GM21526 (cell line): ENCODE measurements around the gene OGFR.

ENCODE experiments used
- ATAC-seq: cut with Tn5 transposase; IDR thresholded peaks from one replicate; pipeline ENCODE4 v1.9.1; 2021; ENCODE audit warnings: moderate library complexity; ENCODE audit not compliant: unreplicated experiment, low FRiP score

OGFR gene, protein sequence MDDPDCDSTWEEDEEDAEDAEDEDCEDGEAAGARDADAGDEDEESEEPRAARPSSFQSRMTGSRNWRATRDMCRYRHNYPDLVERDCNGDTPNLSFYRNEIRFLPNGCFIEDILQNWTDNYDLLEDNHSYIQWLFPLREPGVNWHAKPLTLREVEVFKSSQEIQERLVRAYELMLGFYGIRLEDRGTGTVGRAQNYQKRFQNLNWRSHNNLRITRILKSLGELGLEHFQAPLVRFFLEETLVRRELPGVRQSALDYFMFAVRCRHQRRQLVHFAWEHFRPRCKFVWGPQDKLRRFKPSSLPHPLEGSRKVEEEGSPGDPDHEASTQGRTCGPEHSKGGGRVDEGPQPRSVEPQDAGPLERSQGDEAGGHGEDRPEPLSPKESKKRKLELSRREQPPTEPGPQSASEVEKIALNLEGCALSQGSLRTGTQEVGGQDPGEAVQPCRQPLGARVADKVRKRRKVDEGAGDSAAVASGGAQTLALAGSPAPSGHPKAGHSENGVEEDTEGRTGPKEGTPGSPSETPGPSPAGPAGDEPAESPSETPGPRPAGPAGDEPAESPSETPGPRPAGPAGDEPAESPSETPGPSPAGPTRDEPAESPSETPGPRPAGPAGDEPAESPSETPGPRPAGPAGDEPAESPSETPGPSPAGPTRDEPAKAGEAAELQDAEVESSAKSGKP

DNA sequence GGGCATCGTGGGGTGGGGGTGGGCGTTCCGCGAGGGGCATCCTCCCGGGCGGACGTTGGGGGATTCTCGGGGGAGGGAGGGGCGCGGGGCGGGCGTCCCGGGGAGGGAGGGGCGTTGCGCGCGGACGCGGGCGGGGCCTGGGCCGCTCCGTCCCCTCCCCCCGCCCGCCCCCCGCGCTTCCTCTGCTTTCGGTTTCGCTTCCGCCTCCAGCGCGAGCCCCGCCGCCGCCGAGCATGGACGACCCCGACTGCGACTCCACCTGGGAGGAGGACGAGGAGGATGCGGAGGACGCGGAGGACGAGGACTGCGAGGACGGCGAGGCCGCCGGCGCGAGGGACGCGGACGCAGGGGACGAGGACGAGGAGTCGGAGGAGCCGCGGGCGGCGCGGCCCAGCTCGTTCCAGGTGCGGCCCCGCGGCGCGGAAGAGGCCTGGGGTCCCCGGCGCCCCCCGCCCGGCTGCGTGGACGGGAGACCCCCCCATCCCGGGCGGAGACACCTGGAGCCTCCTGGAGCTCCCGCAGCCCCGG, at the start of gene OGFR:
OGFR (plus strand) TSS at position 209 of the 528 bp plus-strand sequence; CDS start at position 234, 25 bp downstream.
- ATAC-seq: no peak

DNA sequence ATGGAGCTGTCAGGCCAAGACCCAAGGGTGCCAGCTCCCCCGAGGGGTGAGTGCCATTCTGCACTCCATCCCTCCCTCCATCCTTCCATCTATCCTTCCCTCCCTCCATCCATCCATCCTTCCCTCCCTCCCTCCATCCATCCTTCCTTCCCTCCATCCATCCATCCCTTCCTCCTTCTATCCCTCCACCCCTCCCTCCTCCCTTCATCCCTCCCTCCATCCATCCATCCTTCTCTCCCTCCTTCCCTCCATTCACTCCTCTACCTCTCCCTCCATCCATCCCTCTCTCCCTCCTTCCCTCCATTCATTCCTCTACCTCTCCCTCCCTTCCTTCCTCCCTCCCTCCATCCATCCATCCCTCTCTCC, 49.7 kb upstream of the OGFR start:
- ATAC-seq: no peak

DNA sequence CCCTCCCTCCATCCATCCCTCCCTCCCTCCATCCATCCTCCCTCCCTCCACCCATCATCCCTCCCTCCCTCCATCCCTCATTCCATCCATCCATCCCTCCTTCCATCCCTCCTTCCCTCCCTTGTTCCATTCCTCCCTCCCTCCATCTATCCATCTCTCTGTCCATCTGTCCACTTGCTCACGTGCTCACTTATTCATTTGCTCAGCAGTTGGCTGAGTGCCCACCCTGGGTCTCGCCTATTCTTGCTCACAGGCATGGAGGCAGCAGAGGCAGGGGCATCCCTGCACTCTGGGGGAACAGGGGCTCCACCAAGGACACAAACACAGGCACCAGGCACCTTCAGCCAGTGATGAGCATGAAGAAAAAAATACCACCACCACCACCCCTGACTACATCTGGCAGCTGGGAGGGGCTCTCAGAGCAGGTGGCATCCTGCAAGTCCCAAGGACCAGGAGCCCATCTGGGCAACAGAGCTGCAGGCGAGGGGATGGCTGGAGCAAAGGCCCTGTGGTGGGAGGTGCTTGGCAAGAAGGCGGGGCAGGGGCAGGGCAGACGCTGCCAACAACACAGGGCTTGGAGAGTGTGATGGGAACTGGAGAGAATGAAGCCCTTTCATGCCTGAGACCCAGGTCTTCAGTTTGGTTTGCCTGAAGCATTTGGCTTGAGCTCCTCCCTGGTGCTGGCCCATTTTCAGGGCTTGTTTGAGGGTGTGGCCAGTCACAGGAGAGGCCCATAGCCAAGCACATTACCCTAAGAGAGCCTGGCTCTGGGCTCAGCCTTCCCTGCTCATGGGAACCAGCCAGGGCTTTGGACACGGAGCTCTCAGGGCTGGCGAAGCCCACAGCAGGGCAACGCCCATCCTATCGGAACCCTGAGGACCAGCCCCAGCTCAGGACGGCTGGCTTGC, 48.6 kb upstream of the OGFR start:
- no peak for ATAC-seq

DNA sequence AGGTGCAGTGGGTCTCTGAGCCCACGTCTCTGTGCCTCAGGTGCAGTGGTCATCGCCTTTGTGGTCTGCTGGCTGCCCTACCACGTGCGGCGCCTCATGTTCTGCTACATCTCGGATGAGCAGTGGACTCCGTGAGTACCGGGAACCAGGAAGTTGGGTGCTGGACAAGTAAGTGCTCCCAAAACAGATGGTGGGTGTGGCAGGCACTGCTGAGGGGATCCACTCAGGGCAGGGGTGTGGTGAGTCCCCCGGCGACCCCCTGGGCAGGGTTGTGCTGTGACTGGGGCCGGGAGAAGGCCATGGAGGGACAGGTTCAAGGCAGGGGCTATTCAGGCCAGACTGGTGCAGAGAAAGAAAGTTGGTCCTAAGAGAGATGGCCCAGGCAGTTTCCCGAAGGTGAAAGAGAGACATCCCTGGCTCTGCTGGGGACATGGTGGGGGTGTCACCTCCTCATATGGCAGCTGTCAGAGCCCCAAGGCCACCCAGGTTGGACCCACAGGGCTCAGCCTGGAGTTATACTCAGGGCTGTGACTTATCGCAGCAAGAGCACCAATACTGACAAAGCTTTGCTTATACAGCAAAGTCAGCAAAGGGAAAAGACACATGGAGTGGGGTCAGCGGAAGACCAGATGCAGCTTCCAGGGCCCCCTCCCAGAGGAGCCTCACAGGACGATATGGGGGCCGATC, 46.3 kb upstream of the OGFR start:
- no peak for ATAC-seq

DNA sequence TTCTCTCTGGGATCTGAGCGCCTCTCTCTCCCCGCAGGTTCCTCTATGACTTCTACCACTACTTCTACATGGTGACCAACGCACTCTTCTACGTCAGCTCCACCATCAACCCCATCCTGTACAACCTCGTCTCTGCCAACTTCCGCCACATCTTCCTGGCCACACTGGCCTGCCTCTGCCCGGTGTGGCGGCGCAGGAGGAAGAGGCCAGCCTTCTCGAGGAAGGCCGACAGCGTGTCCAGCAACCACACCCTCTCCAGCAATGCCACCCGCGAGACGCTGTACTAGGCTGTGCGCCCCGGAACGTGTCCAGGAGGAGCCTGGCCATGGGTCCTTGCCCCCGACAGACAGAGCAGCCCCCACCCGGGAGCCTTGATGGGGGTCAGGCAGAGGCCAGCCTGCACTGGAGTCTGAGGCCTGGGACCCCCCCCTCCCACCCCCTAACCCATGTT, 44.6 kb upstream of the OGFR start:
- no peak for ATAC-seq

DNA sequence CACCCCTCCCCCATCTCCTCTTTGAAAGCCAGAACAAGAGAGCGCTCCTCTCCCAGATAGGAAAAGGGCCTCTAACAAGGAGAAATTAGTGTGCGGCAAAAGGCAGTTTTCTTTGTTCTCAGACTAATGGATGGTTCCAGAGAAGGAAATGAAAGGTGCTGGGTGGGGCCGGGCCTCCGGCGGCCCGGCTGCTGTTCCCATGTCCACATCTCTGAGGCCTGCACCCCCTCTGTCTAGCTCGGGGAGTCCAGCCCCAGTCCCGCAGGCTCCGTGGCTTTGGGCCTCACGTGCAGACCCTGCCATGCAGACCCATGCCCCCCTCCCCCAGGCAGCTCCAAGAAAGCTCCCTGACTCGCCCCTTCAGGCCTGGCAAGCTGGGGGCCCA, 44.2 kb upstream of the OGFR start:
- ATAC-seq: no peak

DNA sequence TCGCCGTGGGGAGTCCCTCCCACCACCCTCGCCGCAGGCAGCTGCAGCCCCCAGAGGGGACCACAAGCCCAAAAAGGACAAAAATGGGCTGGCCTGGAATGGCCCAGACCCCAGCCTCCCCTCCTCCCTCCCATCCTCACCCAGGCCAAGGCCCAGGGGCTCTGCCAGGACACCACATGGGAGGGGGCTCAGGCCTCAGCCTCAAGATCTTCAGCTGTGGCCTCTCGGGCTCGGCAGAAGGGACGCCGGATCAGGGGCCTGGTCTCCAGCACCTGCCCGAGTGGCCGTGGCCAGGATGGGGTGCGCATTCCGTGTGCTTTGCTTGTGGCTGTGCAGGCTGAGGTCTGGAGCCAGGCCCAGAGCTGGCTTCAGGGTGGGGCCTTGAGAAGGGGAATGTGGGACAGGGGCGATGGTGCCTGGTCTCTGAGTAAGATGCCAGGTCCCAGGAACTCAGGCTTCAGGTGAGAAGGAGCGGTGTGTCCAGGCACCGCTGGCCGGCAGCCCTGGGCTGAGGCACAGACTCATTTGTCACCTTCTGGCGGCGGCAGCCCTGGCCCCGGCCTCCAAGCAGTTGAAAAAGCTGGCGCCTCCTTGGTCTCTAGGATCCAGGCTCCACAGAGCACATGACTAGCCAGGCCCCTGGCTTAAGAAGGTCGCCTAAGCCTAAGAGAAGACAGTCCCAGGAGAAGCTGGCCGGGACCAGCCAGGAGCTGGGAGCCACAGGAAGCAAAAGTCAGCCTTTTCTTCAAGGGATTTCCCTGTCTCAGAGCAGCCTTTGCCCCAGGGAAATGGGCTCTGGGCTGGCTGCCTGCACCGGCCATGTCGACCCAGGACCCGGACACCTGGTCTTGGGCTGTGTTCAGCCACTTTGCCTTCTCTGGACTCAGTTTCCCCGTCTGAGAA, 43.5 kb upstream of the OGFR start:
- no peak for ATAC-seq

DNA sequence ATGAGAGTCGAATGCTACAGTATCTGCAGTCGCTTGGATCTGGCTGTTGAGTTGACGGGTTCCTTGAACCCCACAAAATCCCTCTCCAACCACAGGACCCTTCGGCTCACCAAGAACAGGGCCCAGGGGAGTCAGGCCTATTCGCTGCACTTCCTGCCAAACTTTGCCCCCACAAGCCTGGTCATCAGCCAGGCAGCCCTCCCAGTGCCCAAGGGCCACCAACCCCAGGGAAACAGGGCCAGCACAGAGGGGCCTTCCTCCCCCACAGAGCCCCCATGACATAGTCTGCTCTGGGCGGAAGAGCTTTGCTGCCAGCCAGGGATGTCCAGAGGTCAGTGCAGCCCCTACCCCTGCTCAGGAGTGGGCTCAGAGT, 42.9 kb upstream of the OGFR start:
- no peak for ATAC-seq

DNA sequence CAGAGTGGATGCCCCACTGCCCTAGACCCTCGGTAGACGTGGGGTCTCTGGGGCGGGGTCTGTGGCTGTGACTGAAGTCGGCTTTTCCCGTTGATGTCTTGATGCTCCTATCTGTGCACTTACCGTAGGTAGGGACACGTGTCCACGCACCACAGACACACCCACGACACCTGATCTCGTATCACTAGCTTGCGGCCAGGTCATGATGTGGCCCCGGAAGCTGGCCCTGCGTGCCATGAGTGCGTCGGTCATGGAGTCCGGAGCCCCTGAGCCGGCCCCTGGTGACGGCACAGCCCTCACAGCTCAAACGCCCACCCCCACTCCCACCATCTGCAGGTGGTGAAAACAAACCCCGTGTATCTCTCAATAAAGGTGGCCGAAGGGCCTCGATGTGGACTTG, 42.3 kb upstream of the OGFR start:
- no peak for ATAC-seq

DNA sequence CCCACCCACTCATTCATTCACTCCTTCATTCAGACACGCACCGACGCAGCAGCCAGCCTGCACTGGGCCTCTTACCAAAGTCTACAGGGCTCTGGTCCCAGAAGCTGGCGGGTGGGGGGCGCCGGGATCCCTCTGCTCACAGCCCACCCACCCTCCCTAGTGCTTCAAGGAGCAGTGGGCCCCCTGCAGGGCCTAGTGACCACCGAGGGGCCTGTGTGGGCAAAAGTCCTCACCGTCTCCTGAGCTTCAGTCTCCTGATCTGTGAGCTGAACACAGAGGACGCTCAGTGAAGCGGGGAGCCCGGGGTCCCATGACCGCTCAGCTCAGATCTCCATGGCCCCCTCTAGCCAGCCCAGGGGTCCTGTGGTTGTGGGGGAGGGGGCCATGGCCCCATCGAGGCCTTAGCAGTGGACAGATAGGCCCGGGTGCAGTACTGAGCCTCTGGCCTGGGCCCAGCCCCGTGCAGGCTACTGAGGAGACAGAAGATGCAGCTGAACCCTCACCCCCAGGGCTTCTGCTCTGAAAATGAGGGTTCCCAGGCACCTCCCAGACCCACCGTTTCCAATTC, 41.8 kb upstream of the OGFR start:
- no peak for ATAC-seq

DNA sequence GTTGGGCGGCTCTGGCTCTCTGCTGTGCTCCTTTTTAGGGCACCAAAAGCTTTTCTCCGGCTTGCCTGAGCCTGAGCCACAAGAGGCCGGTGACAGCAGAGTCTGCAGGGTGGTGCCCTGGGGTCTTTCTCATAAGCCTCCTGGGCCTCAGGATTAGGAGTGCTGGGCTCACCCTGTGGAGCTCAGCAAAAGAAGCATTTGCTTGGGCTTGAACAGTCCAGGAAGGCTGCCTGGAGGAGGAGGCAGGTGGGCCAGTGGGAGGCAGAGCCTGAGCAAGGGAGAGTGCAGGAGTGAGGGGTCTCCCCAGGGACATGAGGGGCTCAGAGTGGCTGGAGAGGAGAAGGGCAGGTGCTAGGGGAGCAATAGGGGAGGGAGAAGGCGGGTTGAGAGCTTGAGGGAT, 41.2 kb upstream of the OGFR start:
- no peak for ATAC-seq

DNA sequence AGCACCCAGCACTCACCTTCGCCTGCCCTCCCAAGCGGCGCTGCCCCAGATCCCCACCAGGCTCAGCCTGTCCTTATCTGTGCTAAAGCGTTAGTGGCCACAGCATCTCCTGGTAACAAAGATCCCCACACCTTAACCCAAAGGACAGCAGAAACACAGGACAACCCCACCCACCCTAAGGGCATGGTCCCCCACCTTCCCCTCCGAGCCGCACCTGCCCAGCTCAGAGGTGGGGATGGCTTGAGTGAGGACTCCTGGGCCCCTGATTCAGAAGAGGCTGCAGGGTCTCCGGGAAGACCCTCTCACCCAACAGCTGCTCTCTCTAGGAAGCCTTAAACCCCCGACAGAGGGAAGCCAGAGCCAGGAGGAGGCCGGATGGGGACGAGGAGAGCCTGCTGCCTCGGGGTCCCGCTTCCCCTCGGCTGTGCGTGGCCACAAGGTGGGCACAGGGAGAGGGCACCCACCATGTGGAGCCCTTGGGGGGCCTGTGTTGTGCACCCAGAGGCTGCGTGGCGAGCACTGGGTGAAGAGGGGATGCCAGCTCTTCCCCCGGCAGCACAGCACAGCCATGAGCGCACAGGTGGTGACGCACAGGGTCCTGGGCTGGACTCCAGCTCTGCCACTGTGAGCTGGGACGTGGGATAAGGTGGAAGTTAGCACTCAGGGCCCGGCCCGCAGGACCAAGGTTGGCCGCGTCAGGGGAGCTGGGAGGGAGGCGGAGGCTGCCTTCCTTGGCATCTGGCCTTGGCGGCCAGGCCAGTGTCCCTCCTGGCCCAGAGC, 40.3 kb upstream of the OGFR start:
- no peak for ATAC-seq

DNA sequence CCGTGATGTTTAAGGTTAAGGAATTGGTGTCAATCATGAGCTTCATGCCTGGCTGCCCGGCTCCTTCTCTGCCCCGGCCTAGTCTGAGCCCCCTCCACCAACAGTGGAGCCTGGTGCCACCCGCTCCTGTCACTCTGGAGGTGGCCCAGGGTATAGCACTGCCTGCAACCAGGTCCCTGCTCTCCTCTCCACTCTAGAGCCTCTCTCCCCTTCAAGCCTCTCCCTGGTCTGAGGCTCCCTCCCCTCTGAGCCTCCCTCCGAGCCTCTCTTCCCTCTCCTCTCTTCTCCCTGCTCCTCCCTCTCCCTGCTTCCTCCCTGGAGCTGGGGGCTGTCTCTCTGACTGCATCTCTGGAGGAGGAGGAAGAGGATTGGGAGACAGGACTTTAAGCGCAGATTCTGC, 39.6 kb upstream of the OGFR start:
- no peak for ATAC-seq

DNA sequence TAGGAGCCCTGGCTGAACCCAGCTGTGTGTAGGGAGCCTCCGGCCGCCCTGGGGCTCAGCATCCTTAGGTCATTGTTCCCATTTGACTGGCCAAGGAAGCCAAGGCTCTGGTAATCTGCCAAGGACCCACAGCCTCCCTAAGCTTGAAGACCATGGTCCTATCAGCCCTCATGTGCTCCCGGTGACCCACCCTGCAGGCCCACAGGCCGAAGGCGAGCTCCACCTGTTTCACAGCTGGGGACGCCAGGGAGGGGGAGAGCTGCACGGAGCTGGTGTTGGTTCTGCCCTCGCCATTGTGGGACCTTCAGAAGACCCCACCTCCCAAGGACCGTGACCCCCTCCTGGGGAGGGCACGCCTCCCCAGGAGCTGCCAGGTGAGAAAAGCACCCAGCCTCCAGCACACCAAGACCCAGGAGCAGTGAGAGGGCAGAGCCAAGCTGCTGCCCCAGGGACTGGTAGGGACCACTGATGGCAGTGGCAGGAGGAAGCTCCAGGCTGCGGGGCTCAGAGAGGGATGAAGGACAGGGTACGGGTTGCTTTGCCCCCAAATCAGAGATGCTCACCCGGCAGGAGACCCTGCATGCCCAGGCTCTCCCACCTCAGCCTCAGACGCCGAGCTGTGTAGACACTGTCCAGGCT, 39.1 kb upstream of the OGFR start:
- ATAC-seq: no peak

DNA sequence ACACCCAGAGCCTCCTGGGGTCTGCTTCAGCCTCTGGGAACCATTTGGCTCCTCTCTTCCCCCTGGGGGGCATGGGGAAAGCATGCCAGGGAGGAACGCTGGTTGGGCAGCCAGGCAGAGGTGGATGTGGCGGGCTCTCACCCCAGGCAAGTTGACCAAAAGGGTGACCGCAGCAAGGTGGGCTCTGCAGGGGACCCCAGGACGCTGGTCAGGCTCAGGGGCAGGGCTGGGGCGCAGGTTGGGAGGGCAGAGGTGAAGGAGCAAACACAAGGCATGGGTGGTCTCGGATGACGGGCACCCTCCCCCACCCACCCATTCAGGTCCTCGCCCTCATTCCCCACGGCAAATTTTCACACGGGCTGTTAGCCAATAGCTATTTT, 38.6 kb upstream of the OGFR start:
- ATAC-seq: no peak

DNA sequence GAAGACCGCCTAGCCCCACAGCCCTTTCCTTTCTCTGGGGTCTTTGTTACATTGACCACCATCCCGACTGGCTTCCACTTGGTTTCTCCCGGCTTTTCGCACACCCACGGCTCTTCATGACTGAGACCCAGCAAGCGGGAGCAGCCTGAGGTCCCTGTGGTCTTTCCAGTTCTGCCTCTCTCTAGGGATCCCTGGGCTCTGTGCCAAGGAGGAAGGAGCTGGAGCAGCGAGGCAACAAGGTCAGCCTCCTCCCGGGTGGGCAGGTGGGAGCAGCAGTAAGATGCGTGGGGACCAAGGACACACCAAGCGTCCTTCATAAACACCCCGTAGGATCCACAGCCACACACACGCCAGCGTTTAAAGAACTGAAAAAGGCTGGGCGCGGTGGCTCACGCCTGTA, 37.9 kb upstream of the OGFR start:
- no peak for ATAC-seq

DNA sequence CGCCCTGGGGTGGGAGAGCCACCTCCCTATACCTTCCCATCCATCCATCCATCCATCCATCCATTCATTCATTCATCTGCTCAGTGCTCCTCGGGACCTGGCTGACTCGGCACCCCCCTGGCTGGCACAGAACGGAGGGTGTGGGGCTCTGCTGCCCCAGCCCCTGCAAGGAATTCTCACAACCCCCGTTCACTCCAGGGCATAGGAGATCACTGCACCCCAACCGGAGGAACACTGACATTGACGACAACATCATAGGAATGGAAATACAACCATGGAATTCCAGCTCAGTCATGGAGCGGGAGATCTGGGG, 36.4 kb upstream of the OGFR start:
- ATAC-seq: no peak
